Embryonic facial prominence (tissue), 1 donor: Measurements from ENCODE around the gene TEX261.

Experiments used
- DNase-seq: peaks from one replicate; pipeline ENCODE4 v3.0.0-alpha.2; 2016; ENCODE audit errors: extremely low spot score

Gene TEX261

GRCh38 chr2:70981866-70982810 is 12.5 kb downstream of the TEX261 start:
- no peak for DNase-seq

GRCh38 chr2:70981421-70981820 is 13.3 kb downstream of the TEX261 start:
- no peak for DNase-seq

- no peak for DNase-seq
Observed at GRCh38 chr2:70979626-70980025, 15.0 kb downstream of the TEX261 start.

- DNase-seq: no peak
Observed at GRCh38 chr2:70979180-70979488, 15.5 kb downstream of the TEX261 start.

GRCh38 chr2:70978341-70979179 is 16.1 kb downstream of the TEX261 start, which contains the start of gene ANKRD53:
Gene ANKRD53 (plus strand): TSS chr2:70978630. CDS start chr2:70978646, 16 bp downstream.
- DNase-seq: no peak

- DNase-seq: no peak
Observed at GRCh38 chr2:70977605-70978205, 17.0 kb downstream of the TEX261 start.

GRCh38 chr2:70975237-70975636 is 19.4 kb downstream of the TEX261 start:
- DNase-seq: no peak

- DNase-seq: no peak
Observed at GRCh38 chr2:70974592-70974991, 20.1 kb downstream of the TEX261 start.

GRCh38 chr2:70967189-70967588 is 27.5 kb downstream of the TEX261 start:
- no peak for DNase-seq

- no peak for DNase-seq
Observed at GRCh38 chr2:70966681-70967080, 28.0 kb downstream of the TEX261 start.

GRCh38 chr2:70965506-70965905 is 29.2 kb downstream of the TEX261 start:
- DNase-seq: no peak

GRCh38 chr2:70964596-70965386 is 29.9 kb downstream of the TEX261 start:
- no peak for DNase-seq

- DNase-seq: no peak
Observed at GRCh38 chr2:70964133-70964532, 30.5 kb downstream of the TEX261 start.

GRCh38 chr2:70962885-70963878 is 31.5 kb downstream of the TEX261 start:
- no peak for DNase-seq

GRCh38 chr2:70962211-70962884 is 32.3 kb downstream of the TEX261 start:
- no peak for DNase-seq

- DNase-seq: no peak
Observed at GRCh38 chr2:70961648-70961994, 33.1 kb downstream of the TEX261 start.

- DNase-seq: no peak
Observed at GRCh38 chr2:70960833-70961647, 33.6 kb downstream of the TEX261 start.

- DNase-seq: no peak
Observed at GRCh38 chr2:70959851-70960832, 34.5 kb downstream of the TEX261 start.
